ENCODE measurements around the gene CAGE1.
"Not testable (repeated sequence)": the region's sequence is repeated elsewhere in the genome, so short reads cannot be mapped to it uniquely, and the experiment has no call there.

The CAGE1 gene

GRCh38 chr6:7328243-7328642 lies 61.3 kb downstream of the CAGE1 start:
- Histone ChIP-seq H3K4me1 (ENCODE audit: control insufficient read depth in 5 of 5, insufficient read depth in 5 of 5, low read length in 5 of 5) (peaks cover 0 to 14% (median 10%) of the 10 kb centered on the region in 5 donors), H3K27ac (ENCODE audit: low read depth, low read length) (no peak overlapping the region), H3K9ac (ENCODE audit: low read length in 5 of 5) (no peak overlapping the region), H3K27me3 (ENCODE audit: control insufficient read depth in 5 of 5, insufficient read depth in 4 of 5, low read length in 5 of 5) (no peaks in the 10 kb centered on the region), H3K4me3 (ENCODE audit: low read depth in 1 of 5, low read length in 5 of 5) (no peak overlapping the region), H3K36me3 (ENCODE audit: control insufficient read depth in 5 of 5, insufficient read depth in 5 of 5, low read length in 5 of 5) (no peaks in the 10 kb centered on the region), H3K9me3 (ENCODE audit: control insufficient read depth in 5 of 5, low read length in 5 of 5) (peaks cover 0 to 5% (median 0%) of the 10 kb centered on the region in 5 donors)

GRCh38 chr6:7325750-7326149 lies 63.8 kb downstream of the CAGE1 start:
- Histone ChIP-seq H3K36me3 (ENCODE audit: control insufficient read depth in 5 of 5, insufficient read depth in 5 of 5, low read length in 5 of 5) (no peaks in the 10 kb centered on the region), H3K27ac (ENCODE audit: low read depth, low read length) (no peak overlapping the region), H3K4me1 (ENCODE audit: control insufficient read depth in 5 of 5, insufficient read depth in 5 of 5, low read length in 5 of 5) (peaks cover 0 to 3% (median 0%) of the 10 kb centered on the region in 5 donors), H3K4me3 (ENCODE audit: low read depth in 1 of 5, low read length in 5 of 5) (no peak overlapping the region), H3K27me3 (ENCODE audit: control insufficient read depth in 5 of 5, insufficient read depth in 4 of 5, low read length in 5 of 5) (no peaks in the 10 kb centered on the region), H3K9me3 (ENCODE audit: control insufficient read depth in 5 of 5, low read length in 5 of 5) (peaks cover 0 to 5% (median 0%) of the 10 kb centered on the region in 5 donors), H3K9ac (ENCODE audit: low read length in 5 of 5) (no peak overlapping the region)

- no peak overlapping the region for H3K9ac ChIP-seq (ENCODE audit: low read length in 5 of 5)
- no peak overlapping the region for H3K27ac ChIP-seq (ENCODE audit: low read depth, low read length)
Observed at GRCh38 chr6:7324520-7324919, 65.0 kb downstream of the CAGE1 start.

GRCh38 chr6:7323074-7323473 lies 66.5 kb downstream of the CAGE1 start:
- Histone ChIP-seq H3K36me3 (ENCODE audit: control insufficient read depth in 5 of 5, insufficient read depth in 5 of 5, low read length in 5 of 5) (no peaks in the 10 kb centered on the region), H3K27ac (ENCODE audit: low read depth, low read length) (no peak overlapping the region), H3K4me1 (ENCODE audit: control insufficient read depth in 5 of 5, insufficient read depth in 5 of 5, low read length in 5 of 5) (peaks cover 0 to 3% (median 0%) of the 10 kb centered on the region in 5 donors), H3K4me3 (ENCODE audit: low read depth in 1 of 5, low read length in 5 of 5) (no peak overlapping the region), H3K9me3 (ENCODE audit: control insufficient read depth in 5 of 5, low read length in 5 of 5) (peaks cover 0 to 5% (median 0%) of the 10 kb centered on the region in 5 donors), H3K9ac (ENCODE audit: low read length in 5 of 5) (no peak overlapping the region), H3K27me3 (ENCODE audit: control insufficient read depth in 5 of 5, insufficient read depth in 4 of 5, low read length in 5 of 5) (no peaks in the 10 kb centered on the region)

More at GRCh38 chr6:7324520-7324919, 65.0 kb downstream of the CAGE1 start:
- H3K4me3 ChIP-seq (ENCODE audit: low read depth in 1 of 5, low read length in 5 of 5) = no peak overlapping the region
- H3K36me3 ChIP-seq (ENCODE audit: control insufficient read depth in 5 of 5, insufficient read depth in 5 of 5, low read length in 5 of 5) = no peaks in the 10 kb centered on the region
- H3K9me3 ChIP-seq (ENCODE audit: control insufficient read depth in 5 of 5, low read length in 5 of 5) = peaks cover 0 to 5% (median 0%) of the 10 kb centered on the region in 5 donors
- H3K4me1 ChIP-seq (ENCODE audit: control insufficient read depth in 5 of 5, insufficient read depth in 5 of 5, low read length in 5 of 5) = peaks cover 0 to 3% (median 0%) of the 10 kb centered on the region in 5 donors
- H3K27me3 ChIP-seq (ENCODE audit: control insufficient read depth in 5 of 5, insufficient read depth in 4 of 5, low read length in 5 of 5) = no peaks in the 10 kb centered on the region

- not testable (repeated sequence) for H3K4me3 ChIP-seq (ENCODE audit: low read depth in 1 of 5, low read length in 5 of 5); H3K9ac ChIP-seq (ENCODE audit: low read length in 5 of 5); H3K9me3 ChIP-seq (ENCODE audit: control insufficient read depth in 5 of 5, low read length in 5 of 5); H3K4me1 ChIP-seq (ENCODE audit: control insufficient read depth in 5 of 5, insufficient read depth in 5 of 5, low read length in 5 of 5); H3K27me3 ChIP-seq (ENCODE audit: control insufficient read depth in 5 of 5, insufficient read depth in 4 of 5, low read length in 5 of 5); H3K36me3 ChIP-seq (ENCODE audit: control insufficient read depth in 5 of 5, insufficient read depth in 5 of 5, low read length in 5 of 5); H3K27ac ChIP-seq (ENCODE audit: low read depth, low read length)
Observed at GRCh38 chr6:7321866-7322265, 67.7 kb downstream of the CAGE1 start.

GRCh38 chr6:7319406-7319805 lies 70.1 kb downstream of the CAGE1 start:
- H3K9ac ChIP-seq (ENCODE audit: low read length in 5 of 5); H3K27me3 ChIP-seq (ENCODE audit: control insufficient read depth in 5 of 5, insufficient read depth in 4 of 5, low read length in 5 of 5); H3K36me3 ChIP-seq (ENCODE audit: control insufficient read depth in 5 of 5, insufficient read depth in 5 of 5, low read length in 5 of 5); H3K4me1 ChIP-seq (ENCODE audit: control insufficient read depth in 5 of 5, insufficient read depth in 5 of 5, low read length in 5 of 5); H3K9me3 ChIP-seq (ENCODE audit: control insufficient read depth in 5 of 5, low read length in 5 of 5); H3K27ac ChIP-seq (ENCODE audit: low read depth, low read length); H3K4me3 ChIP-seq (ENCODE audit: low read depth in 1 of 5, low read length in 5 of 5): not testable (repeated sequence)

GRCh38 chr6:7317538-7317937 lies 72.0 kb downstream of the CAGE1 start:
- no peaks in the 10 kb centered on the region for H3K27me3 ChIP-seq (ENCODE audit: control insufficient read depth in 5 of 5, insufficient read depth in 4 of 5, low read length in 5 of 5)

GRCh38 chr6:7316658-7317533 lies 72.6 kb downstream of the CAGE1 start:
- H3K9ac ChIP-seq (ENCODE audit: low read length in 5 of 5) = no peak overlapping the region
- no peaks in the 10 kb centered on the region for H3K36me3 ChIP-seq (ENCODE audit: control insufficient read depth in 5 of 5, insufficient read depth in 5 of 5, low read length in 5 of 5)
- H3K4me3 ChIP-seq (ENCODE audit: low read depth in 1 of 5, low read length in 5 of 5) = no peak overlapping the region
- H3K27ac ChIP-seq (ENCODE audit: low read depth, low read length) = no peak overlapping the region
- H3K27me3 ChIP-seq (ENCODE audit: control insufficient read depth in 5 of 5, insufficient read depth in 4 of 5, low read length in 5 of 5) = no peaks in the 10 kb centered on the region
- H3K9me3 ChIP-seq (ENCODE audit: control insufficient read depth in 5 of 5, low read length in 5 of 5) = no peaks in the 10 kb centered on the region
- H3K4me1 ChIP-seq (ENCODE audit: control insufficient read depth in 5 of 5, insufficient read depth in 5 of 5, low read length in 5 of 5) = peaks cover 4 to 15% (median 10%) of the 10 kb centered on the region in 5 donors

More at GRCh38 chr6:7317538-7317937, 72.0 kb downstream of the CAGE1 start:
- peaks cover 0 to 9% (median 5%) of the 10 kb centered on the region in 5 donors for H3K4me1 ChIP-seq (ENCODE audit: control insufficient read depth in 5 of 5, insufficient read depth in 5 of 5, low read length in 5 of 5)
- H3K4me3 ChIP-seq (ENCODE audit: low read depth in 1 of 5, low read length in 5 of 5) = no peak overlapping the region
- H3K9me3 ChIP-seq (ENCODE audit: control insufficient read depth in 5 of 5, low read length in 5 of 5) = no peaks in the 10 kb centered on the region
- H3K36me3 ChIP-seq (ENCODE audit: control insufficient read depth in 5 of 5, insufficient read depth in 5 of 5, low read length in 5 of 5) = no peaks in the 10 kb centered on the region
- H3K9ac ChIP-seq (ENCODE audit: low read length in 5 of 5) = no peak overlapping the region
- H3K27ac ChIP-seq (ENCODE audit: low read depth, low read length) = no peak overlapping the region

- H3K36me3 ChIP-seq (ENCODE audit: control insufficient read depth in 5 of 5, insufficient read depth in 5 of 5, low read length in 5 of 5) = no peaks in the 10 kb centered on the region
- peaks cover 5 to 24% (median 18%) of the 10 kb centered on the region in 5 donors for H3K4me1 ChIP-seq (ENCODE audit: control insufficient read depth in 5 of 5, insufficient read depth in 5 of 5, low read length in 5 of 5)
- H3K27ac ChIP-seq (ENCODE audit: low read depth, low read length) = no peak overlapping the region
- H3K27me3 ChIP-seq (ENCODE audit: control insufficient read depth in 5 of 5, insufficient read depth in 4 of 5, low read length in 5 of 5) = no peaks in the 10 kb centered on the region
- H3K9ac ChIP-seq (ENCODE audit: low read length in 5 of 5) = no peak overlapping the region
- no peak overlapping the region for H3K4me3 ChIP-seq (ENCODE audit: low read depth in 1 of 5, low read length in 5 of 5)
- no peaks in the 10 kb centered on the region for H3K9me3 ChIP-seq (ENCODE audit: control insufficient read depth in 5 of 5, low read length in 5 of 5)
Observed at GRCh38 chr6:7315948-7316365, 73.6 kb downstream of the CAGE1 start.

- H3K4me3 ChIP-seq (ENCODE audit: low read depth in 1 of 5, low read length in 5 of 5); H3K27me3 ChIP-seq (ENCODE audit: control insufficient read depth in 5 of 5, insufficient read depth in 4 of 5, low read length in 5 of 5); H3K27ac ChIP-seq (ENCODE audit: low read depth, low read length); H3K9me3 ChIP-seq (ENCODE audit: control insufficient read depth in 5 of 5, low read length in 5 of 5); H3K9ac ChIP-seq (ENCODE audit: low read length in 5 of 5); H3K36me3 ChIP-seq (ENCODE audit: control insufficient read depth in 5 of 5, insufficient read depth in 5 of 5, low read length in 5 of 5): not testable (repeated sequence)
- H3K4me1 ChIP-seq (ENCODE audit: control insufficient read depth in 5 of 5, insufficient read depth in 5 of 5, low read length in 5 of 5) = peaks cover 5 to 28% (median 22%) of the 10 kb centered on the region in 5 donors
Observed at GRCh38 chr6:7315087-7315947, 74.2 kb downstream of the CAGE1 start.

Data from subcutaneous abdominal adipose tissue (tissue), 5 donors.